HG02678 (cell line): ENCODE measurements around the gene ABCC6.
"Not testable (repeated sequence)": the region's sequence is repeated elsewhere in the genome, so short reads cannot be mapped to it uniquely, and the experiment has no call there.

Experiments used
- ATAC-seq: cut with Tn5 transposase; IDR thresholded peaks from one replicate; pipeline ENCODE4 v1.9.1; 2021; ENCODE audit warnings: mild to moderate bottlenecking, moderate library complexity; ENCODE audit not compliant: unreplicated experiment

The ABCC6 gene

GRCh38 chr16:16223662-16224241 is 458 bp upstream of the ABCC6 start:
- ATAC-seq: not testable (repeated sequence)

GRCh38 chr16:16221382-16221781 is 1.9 kb downstream of the ABCC6 start:
- ATAC-seq: not testable (repeated sequence)

GRCh38 chr16:16220449-16220848 is 2.8 kb downstream of the ABCC6 start:
- not testable (repeated sequence) for ATAC-seq

GRCh38 chr16:16218787-16219186 is 4.5 kb downstream of the ABCC6 start:
- not testable (repeated sequence) for ATAC-seq

GRCh38 chr16:16218349-16218748 is 4.9 kb downstream of the ABCC6 start:
- ATAC-seq: not testable (repeated sequence)

- not testable (repeated sequence) for ATAC-seq
Measured at GRCh38 chr16:16213863-16214293, 9.4 kb downstream of the ABCC6 start.

- not testable (repeated sequence) for ATAC-seq
Measured at GRCh38 chr16:16211404-16211803, 11.9 kb downstream of the ABCC6 start.

- ATAC-seq: not testable (repeated sequence)
Measured at GRCh38 chr16:16208461-16208860, 14.8 kb downstream of the ABCC6 start.

- not testable (repeated sequence) for ATAC-seq
Measured at GRCh38 chr16:16207787-16208334, 15.4 kb downstream of the ABCC6 start.

GRCh38 chr16:16207097-16207786 is 16.1 kb downstream of the ABCC6 start:
- not testable (repeated sequence) for ATAC-seq

GRCh38 chr16:16205864-16206263 is 17.4 kb downstream of the ABCC6 start:
- ATAC-seq: not testable (repeated sequence)

- not testable (repeated sequence) for ATAC-seq
Measured at GRCh38 chr16:16204552-16204951, 18.7 kb downstream of the ABCC6 start.

- not testable (repeated sequence) for ATAC-seq
Measured at GRCh38 chr16:16203494-16203893, 19.8 kb downstream of the ABCC6 start.

- ATAC-seq: not testable (repeated sequence)
Measured at GRCh38 chr16:16202400-16203143, 20.7 kb downstream of the ABCC6 start.

- not testable (repeated sequence) for ATAC-seq
Measured at GRCh38 chr16:16201880-16202279, 21.4 kb downstream of the ABCC6 start.

GRCh38 chr16:16200391-16200790 is 22.9 kb downstream of the ABCC6 start:
- ATAC-seq: not testable (repeated sequence)

- ATAC-seq: not testable (repeated sequence)
Measured at GRCh38 chr16:16199428-16199827, 23.9 kb downstream of the ABCC6 start.

GRCh38 chr16:16197966-16198365 is 25.3 kb downstream of the ABCC6 start:
- no peak for ATAC-seq

- no peak for ATAC-seq
Measured at GRCh38 chr16:16197331-16197730, 26.0 kb downstream of the ABCC6 start.

- no peak for ATAC-seq
Measured at GRCh38 chr16:16196099-16196498, 27.2 kb downstream of the ABCC6 start.

- no peak for ATAC-seq
Measured at GRCh38 chr16:16191493-16192167, 31.7 kb downstream of the ABCC6 start.
